Forelimb muscle (tissue), 1 donor: ENCODE measurements around the gene SCAND1. TPM values are rescaled to one million over a fixed set of nuclear protein-coding genes. Genes with fewer than 3 reads are reported as not detected.
"Not testable (repeated sequence)": the region's sequence is repeated elsewhere in the genome, so short reads cannot be mapped to it uniquely, and the experiment has no call there.

Experiments
- DNase-seq: peaks from one replicate; pipeline ENCODE4 v3.0.0-alpha.2; 2013; ENCODE audit warnings: low read depth
- polyA plus RNA-seq: library from polyadenylated mRNA; unstranded; fragments of 120-200 nt; gene quantifications from one replicate; pipeline ENCODE4 v1.2.1, GENCODE V29; 2013; ENCODE audit not compliant: insufficient read length

Gene SCAND1
- polyA plus RNA-seq, 1 donor, result 24.4 TPM

- not testable (repeated sequence) for DNase-seq
Observed at GRCh38 chr20:35959291-35959690, 5.0 kb upstream of the SCAND1 start.

GRCh38 chr20:35956616-35957015 lies 2.3 kb upstream of the SCAND1 start:
- DNase-seq, result no peak

- no peak for DNase-seq
Observed at GRCh38 chr20:35954907-35955251, 577 bp upstream of the SCAND1 start.

GRCh38 chr20:35953387-35954199 lies 709 bp downstream of the SCAND1 start:
- no peak for DNase-seq

GRCh38 chr20:35952480-35953386 lies 1.6 kb downstream of the SCAND1 start:
- DNase-seq, result no peak

- not testable (repeated sequence) for DNase-seq
Observed at GRCh38 chr20:35952080-35952479, 2.2 kb downstream of the SCAND1 start.

GRCh38 chr20:35950093-35950492 lies 4.2 kb downstream of the SCAND1 start:
- no peak for DNase-seq

GRCh38 chr20:35947907-35948306 lies 6.4 kb downstream of the SCAND1 start:
- DNase-seq, result no peak

GRCh38 chr20:35947489-35947888 lies 6.8 kb downstream of the SCAND1 start:
- no peak for DNase-seq

GRCh38 chr20:35942243-35942642 lies 12.1 kb downstream of the SCAND1 start:
- no peak for DNase-seq

- no peak for DNase-seq
Observed at GRCh38 chr20:35941620-35942019, 12.7 kb downstream of the SCAND1 start.

GRCh38 chr20:35939264-35939663 lies 15.0 kb downstream of the SCAND1 start:
- DNase-seq, result no peak

GRCh38 chr20:35934050-35934449 lies 20.3 kb downstream of the SCAND1 start:
- DNase-seq, result no peak

GRCh38 chr20:35929301-35929700 lies 25.0 kb downstream of the SCAND1 start:
- no peak for DNase-seq

GRCh38 chr20:35920523-35920922 lies 33.8 kb downstream of the SCAND1 start:
- no peak for DNase-seq

GRCh38 chr20:35918021-35918420 lies 36.3 kb downstream of the SCAND1 start:
- no peak for DNase-seq

GRCh38 chr20:35917077-35917476 lies 37.2 kb downstream of the SCAND1 start:
- DNase-seq, result no peak

GRCh38 chr20:35912881-35913280 lies 41.4 kb downstream of the SCAND1 start:
- no peak for DNase-seq

GRCh38 chr20:35910254-35910653 lies 44.0 kb downstream of the SCAND1 start:
- no peak for DNase-seq

GRCh38 chr20:35909796-35910195 lies 44.5 kb downstream of the SCAND1 start:
- DNase-seq, result no peak

- no peak for DNase-seq
Observed at GRCh38 chr20:35909176-35909575, 45.1 kb downstream of the SCAND1 start.

GRCh38 chr20:35908007-35908406 lies 46.3 kb downstream of the SCAND1 start:
- no peak for DNase-seq
